Neural progenitor cell (in vitro differentiated cells): ENCODE data around the gene PPP6R1. TPM values are rescaled to one million over a fixed set of nuclear protein-coding genes. Genes with fewer than 3 reads are reported as not detected.

ENCODE experiments used
- DNase-seq: peaks from one replicate; pipeline ENCODE4 v3.0.0-alpha.2; 2016; ENCODE audit warnings: low spot score
- H2AFZ ChIP-seq: fragments of 200-600 bp; sonication (generic); replicated peaks from 2 replicates; pipeline ENCODE4 v1.6.1; 2016; ENCODE audit warnings: antibody characterized with exemption
- H3F3A ChIP-seq: fragments of 200-600 bp; sonication (generic); 2 replicates; pipeline ENCODE4 v1.6.1; 2016; ENCODE audit warnings: antibody characterized with exemption, low read depth
- H3K27ac ChIP-seq: fragments of 200-600 bp; sonication (generic); 2 replicates; pipeline ENCODE4 v1.5.1; 2016; ENCODE audit warnings: mild to moderate bottlenecking
- H3K27me3 ChIP-seq: fragments of 200-600 bp; sonication (generic); 2 replicates; pipeline ENCODE4 v1.6.1; 2016; ENCODE audit warnings: mild to moderate bottlenecking, moderate library complexity
- H3K36me3 ChIP-seq: fragments of 200-600 bp; sonication (generic); 2 replicates; pipeline ENCODE4 v1.5.1; 2016
- H3K4me1 ChIP-seq: fragments of 200-600 bp; sonication (generic); 2 replicates; pipeline ENCODE4 v1.6.1; 2016; ENCODE audit warnings: mixed run types
- H3K4me2 ChIP-seq: fragments of 200-600 bp; sonication (generic); 2 replicates; pipeline ENCODE4 v1.6.1; 2016
- H3K4me3 ChIP-seq: fragments of 200-600 bp; sonication (generic); 2 replicates; pipeline ENCODE4 v1.5.1; 2016
- H3K79me2 ChIP-seq: fragments of 200-600 bp; sonication (generic); 2 replicates; pipeline ENCODE4 v1.6.1; 2016; ENCODE audit warnings: low read depth
- H3K9ac ChIP-seq: fragments of 200-600 bp; sonication (generic); 2 replicates; pipeline ENCODE4 v1.6.1; 2016
- H3K9me3 ChIP-seq: fragments of 200-600 bp; sonication (generic); 2 replicates; pipeline ENCODE4 v1.5.1; 2016; ENCODE audit warnings: low read depth
- H4K20me1 ChIP-seq: fragments of 200-600 bp; sonication (generic); 2 replicates; pipeline ENCODE4 v1.6.1; 2016; ENCODE audit warnings: low read depth
- H3K27ac Mint-ChIP-seq: 3 replicates; pipeline ENCODE4 v1.8.0; 2021; ENCODE audit warnings: mixed read lengths
- H3K27me3 Mint-ChIP-seq: 2 replicates; pipeline ENCODE4 v1.8.0; 2022; ENCODE audit warnings: low read depth, mild to moderate bottlenecking, inconsistent platforms, moderate library complexity, mixed read lengths; ENCODE audit not compliant: insufficient read depth
- H3K36me3 Mint-ChIP-seq: 3 replicates; pipeline ENCODE4 v1.8.0; 2021; ENCODE audit warnings: mixed read lengths
- H3K4me1 Mint-ChIP-seq: 3 replicates; pipeline ENCODE4 v1.8.0; 2021; ENCODE audit warnings: mixed read lengths
- H3K4me3 Mint-ChIP-seq: 3 replicates; pipeline ENCODE4 v1.8.0; 2021; ENCODE audit warnings: mild to moderate bottlenecking, moderate library complexity, mixed read lengths
- H3K9me3 Mint-ChIP-seq: 3 replicates; pipeline ENCODE4 v1.8.0; 2020; ENCODE audit warnings: mixed read lengths
- CTCF ChIP-seq: fragments of 200-600 bp; sonication (generic); IDR thresholded peaks from 2 replicates; pipeline ENCODE4 v1.5.1; 2017; ENCODE audit warnings: antibody characterized with exemption, mild to moderate bottlenecking
- EZH2 ChIP-seq: fragments of 200-600 bp; sonication (generic); IDR thresholded peaks from 2 replicates; pipeline ENCODE4 v1.6.1; 2017; ENCODE audit warnings: antibody characterized with exemption, mild to moderate bottlenecking, moderate library complexity
- EZH2phosphoT487 ChIP-seq: fragments of 200-600 bp; sonication (generic); IDR thresholded peaks from 2 replicates; pipeline ENCODE4 v1.6.1; 2017; ENCODE audit warnings: antibody characterized with exemption
- total RNA-seq: library from RNA; depleted of rRNA; stranded (reverse); fragments of >200 nt; gene quantifications from 2 replicates; pipeline ENCODE4 v1.2.3, GENCODE V29; 2015; ENCODE audit warnings: low replicate concordance

Gene PPP6R1
- total RNA-seq, 1 donor from 2014 or later: 13.1 TPM

- Histone ChIP-seq H3K27me3 (no peaks in the 10 kb centered on the region), H3K9me3 (no peaks in the 10 kb centered on the region), H3K4me1 (peaks cover 17% of the 10 kb centered on the region), H3K4me2 (no peak overlapping the region), H3K36me3 (no peaks in the 10 kb centered on the region), H3K4me3 (no peak overlapping the region), H4K20me1 (peaks cover 15% of the 10 kb centered on the region), H3K9ac (no peak overlapping the region), H3F3A (peaks cover 21% of the 10 kb centered on the region), H2AFZ (no peak overlapping the region), H3K27ac (no peak overlapping the region), H3K79me2 (peaks cover 20% of the 10 kb centered on the region)
- no peak for TF ChIP-seq CTCF
- no peak for TF ChIP-seq EZH2
- TF ChIP-seq EZH2phosphoT487: no peak
- Mint-ChIP-seq H3K4me1 (peaks cover 23% of the 10 kb centered on the region), H3K4me3 (no peak overlapping the region), H3K27me3 (peaks cover 8% of the 10 kb centered on the region), H3K9me3 (peaks cover 6% of the 10 kb centered on the region), H3K27ac (no peak overlapping the region), H3K36me3 (peaks cover 6% of the 10 kb centered on the region)
- no peak for DNase-seq
These were observed 2.9 kb upstream of the PPP6R1 start for GRCh38 chr19:55261671-55262126.

- no peaks in the 10 kb centered on the region for H3K36me3 Mint-ChIP-seq
- peaks cover 39% of the 10 kb centered on the region for H3K4me1 Mint-ChIP-seq
- no peaks in the 10 kb centered on the region for H3K9me3 Mint-ChIP-seq
- Histone ChIP-seq H3K4me2 (peak overlapping the region; percentile 94), H3K79me2 (peaks cover 40% of the 10 kb centered on the region), H3K4me1 (peaks cover 20% of the 10 kb centered on the region), H3K9me3 (no peaks in the 10 kb centered on the region), H3K9ac (peak overlapping the region; percentile 38), H2AFZ (peak overlapping the region; percentile 75), H3K36me3 (no peaks in the 10 kb centered on the region), H3F3A (peaks cover 21% of the 10 kb centered on the region), H3K4me3 (peak overlapping the region; percentile 71), H4K20me1 (peaks cover 36% of the 10 kb centered on the region), H3K27me3 (no peaks in the 10 kb centered on the region), H3K27ac (peak overlapping the region; percentile 79)
- H3K4me3 Mint-ChIP-seq: peak overlapping the region; percentile 91
- peaks cover 2% of the 10 kb centered on the region for H3K27me3 Mint-ChIP-seq
- DNase-seq: no peak
- H3K27ac Mint-ChIP-seq: peak overlapping the region; percentile 99
- TF ChIP-seq CTCF (no peak), EZH2phosphoT487 (no peak)
These were observed 858 bp upstream of the PPP6R1 start for GRCh38 chr19:55259540-55260210.

- H3K4me3 ChIP-seq: peak overlapping the region; percentile 71
- TF ChIP-seq CTCF (no peak), EZH2phosphoT487 (no peak), EZH2 (no peak)
- peaks cover 48% of the 10 kb centered on the region for H4K20me1 ChIP-seq
- no peaks in the 10 kb centered on the region for H3K27me3 ChIP-seq
- peak overlapping the region; percentile 94 for H3K4me2 ChIP-seq
- no peaks in the 10 kb centered on the region for H3K36me3 ChIP-seq
- peaks cover 52% of the 10 kb centered on the region for H3K79me2 ChIP-seq
- H2AFZ ChIP-seq: no peak overlapping the region
- peak; percentile 42 for DNase-seq
- H3K36me3 Mint-ChIP-seq: no peaks in the 10 kb centered on the region
- peaks cover 21% of the 10 kb centered on the region for H3F3A ChIP-seq
- H3K27me3 Mint-ChIP-seq: peaks cover 2% of the 10 kb centered on the region
- H3K9me3 Mint-ChIP-seq: no peaks in the 10 kb centered on the region
- peak overlapping the region; percentile 77 for H3K9ac ChIP-seq
- peaks cover 20% of the 10 kb centered on the region for H3K4me1 ChIP-seq
- no peak overlapping the region for H3K27ac Mint-ChIP-seq
- H3K4me1 Mint-ChIP-seq: peaks cover 49% of the 10 kb centered on the region
- H3K27ac ChIP-seq: peak overlapping the region; percentile 11
- peak overlapping the region; percentile 91 for H3K4me3 Mint-ChIP-seq
- H3K9me3 ChIP-seq: no peaks in the 10 kb centered on the region
These were observed 365 bp downstream of the PPP6R1 start for GRCh38 chr19:55258476-55258827.
